Smooth muscle cell (in vitro differentiated cells): Measurements from ENCODE around the gene PEA15. TPM values are rescaled to one million over a fixed set of nuclear protein-coding genes. Genes with fewer than 3 reads are reported as not detected.

ENCODE experiments used
- DNase-seq: peaks from one replicate; lab custom pipeline; 2025; ENCODE audit not compliant: unreplicated experiment; lab: John Stamatoyannopoulos, UW
- H2AFZ ChIP-seq: fragments of 200-600 bp; sonication (generic); 2 replicates; pipeline ENCODE4 v1.6.0; 2016; ENCODE audit warnings: antibody characterized with exemption, low read depth, mild to moderate bottlenecking
- H3F3A ChIP-seq: fragments of 200-600 bp; sonication (generic); 2 replicates; pipeline ENCODE4 v1.6.0; 2017; ENCODE audit warnings: antibody characterized with exemption, low read depth
- H3K27ac ChIP-seq: fragments of 200-600 bp; sonication (generic); 2 replicates; pipeline ENCODE4 v1.5.1; 2016; ENCODE audit warnings: low read depth, mild to moderate bottlenecking
- H3K27me3 ChIP-seq: fragments of 200-600 bp; sonication (generic); 2 replicates; pipeline ENCODE4 v1.6.1; 2016; ENCODE audit warnings: low read depth, mild to moderate bottlenecking
- H3K36me3 ChIP-seq: fragments of 200-600 bp; sonication (generic); 2 replicates; pipeline ENCODE4 v1.5.1; 2016; ENCODE audit warnings: low read depth
- H3K4me1 ChIP-seq: fragments of 200-600 bp; sonication (generic); 2 replicates; pipeline ENCODE4 v1.5.1; 2016; ENCODE audit warnings: low read depth
- H3K4me2 ChIP-seq: fragments of 200-600 bp; sonication (generic); 2 replicates; pipeline ENCODE4 v1.6.0; 2016; ENCODE audit warnings: mild to moderate bottlenecking
- H3K4me3 ChIP-seq: fragments of 200-600 bp; sonication (generic); 2 replicates; pipeline ENCODE4 v1.5.1; 2016; ENCODE audit warnings: mild to moderate bottlenecking
- H3K79me2 ChIP-seq: fragments of 200-600 bp; sonication (generic); 2 replicates; pipeline ENCODE4 v1.6.0; 2016; ENCODE audit warnings: low read depth, mild to moderate bottlenecking
- H3K9ac ChIP-seq: fragments of 200-600 bp; sonication (generic); 2 replicates; pipeline ENCODE4 v1.6.0; 2016; ENCODE audit warnings: low read depth
- H3K9me3 ChIP-seq: fragments of 200-600 bp; sonication (generic); replicated peaks from 2 replicates; pipeline ENCODE4 v1.5.1; 2016; ENCODE audit warnings: low read depth
- H4K20me1 ChIP-seq: fragments of 200-600 bp; sonication (generic); 2 replicates; pipeline ENCODE4 v1.6.0; 2016; ENCODE audit warnings: low read depth
- CTCF ChIP-seq: fragments of 200-600 bp; sonication (generic); IDR thresholded peaks from 2 replicates; pipeline ENCODE4 v1.5.1; 2017; ENCODE audit warnings: borderline replicate concordance, mild to moderate bottlenecking, antibody characterized with exemption; ENCODE audit not compliant: insufficient read depth, poor library complexity, severe bottlenecking
- WGBS: methylation state at CpG from one replicate; pipeline ENCODE4 v1.1.7; 2016; ENCODE audit warnings: low lambda C conversion rate; 5-methylcytosine and 5-hydroxymethylcytosine counted together
- polyA plus RNA-seq: library from polyadenylated mRNA; unstranded; fragments of >200 nt; fragmentation: Nextera tagmentation; extraction: Ambion mirVana; gene quantifications from 2 replicates; pipeline ENCODE4 v1.2.1, GENCODE V29; 2016
- total RNA-seq: library from RNA; depleted of rRNA; stranded (reverse); fragments of >200 nt; gene quantifications from 2 replicates; pipeline ENCODE4 v1.2.3, GENCODE V29; 2014

PEA15 gene
- total and polyA plus RNA-seq, 2 experiments from 2014 or later, result 73.1 to 115 TPM

GRCh38 chr1:160237558-160237957, 32.4 kb downstream of the PEA15 start:
- Histone ChIP-seq H3K4me1 (no peaks in the 10 kb centered on the region), H3K36me3 (peaks cover 14% of the 10 kb centered on the region), H3F3A (no peaks in the 10 kb centered on the region), H3K4me3 (no peak overlapping the region), H3K27ac (no peak overlapping the region), H3K4me2 (no peak overlapping the region), H3K9me3 (no peaks in the 10 kb centered on the region), H3K27me3 (no peaks in the 10 kb centered on the region), H3K9ac (no peak overlapping the region), H3K79me2 (no peaks in the 10 kb centered on the region), H2AFZ (no peak overlapping the region), H4K20me1 (peaks cover 39% of the 10 kb centered on the region)
- 98% methylated on average over 2 of the region's 2 CpGs for WGBS
- DNase-seq, result no peak
- TF ChIP-seq CTCF, result no peak

GRCh38 chr1:160238408-160238807, 33.2 kb downstream of the PEA15 start:
- no peaks in the 10 kb centered on the region for H3K27me3 ChIP-seq
- no peak overlapping the region for H3K27ac ChIP-seq
- no peak overlapping the region for H3K4me3 ChIP-seq
- 95% methylated on average over 5 of the region's 5 CpGs for WGBS
- H3K4me2 ChIP-seq, result no peak overlapping the region
- no peak overlapping the region for H2AFZ ChIP-seq
- peaks cover 39% of the 10 kb centered on the region for H4K20me1 ChIP-seq
- H3K9ac ChIP-seq, result no peak overlapping the region
- DNase-seq, result no peak
- H3K36me3 ChIP-seq, result peaks cover 14% of the 10 kb centered on the region
- no peaks in the 10 kb centered on the region for H3K9me3 ChIP-seq
- no peak for TF ChIP-seq CTCF
- H3K4me1 ChIP-seq, result no peaks in the 10 kb centered on the region
- H3K79me2 ChIP-seq, result no peaks in the 10 kb centered on the region
- H3F3A ChIP-seq, result no peaks in the 10 kb centered on the region

GRCh38 chr1:160239582-160240299, 34.6 kb downstream of the PEA15 start:
- H3K4me3 ChIP-seq, result no peak overlapping the region
- H4K20me1 ChIP-seq, result peaks cover 39% of the 10 kb centered on the region
- no peak for TF ChIP-seq CTCF
- no peak overlapping the region for H2AFZ ChIP-seq
- no peaks in the 10 kb centered on the region for H3K79me2 ChIP-seq
- no peaks in the 10 kb centered on the region for H3K4me1 ChIP-seq
- 97% methylated on average over 24 of the region's 24 CpGs for WGBS
- H3K36me3 ChIP-seq, result peaks cover 14% of the 10 kb centered on the region
- H3K27ac ChIP-seq, result no peak overlapping the region
- H3K27me3 ChIP-seq, result no peaks in the 10 kb centered on the region
- no peaks in the 10 kb centered on the region for H3F3A ChIP-seq
- H3K4me2 ChIP-seq, result no peak overlapping the region
- no peak for DNase-seq
- no peak overlapping the region for H3K9ac ChIP-seq
- no peaks in the 10 kb centered on the region for H3K9me3 ChIP-seq

GRCh38 chr1:160243767-160244166, 38.6 kb downstream of the PEA15 start:
- H3K4me2 ChIP-seq, result no peak overlapping the region
- H3K4me3 ChIP-seq, result no peak overlapping the region
- DNase-seq, result no peak
- H3K4me1 ChIP-seq, result no peaks in the 10 kb centered on the region
- no peaks in the 10 kb centered on the region for H3K27me3 ChIP-seq
- TF ChIP-seq CTCF, result no peak
- peaks cover 30% of the 10 kb centered on the region for H3K79me2 ChIP-seq
- no peaks in the 10 kb centered on the region for H3F3A ChIP-seq
- H3K9me3 ChIP-seq, result no peaks in the 10 kb centered on the region
- peaks cover 79% of the 10 kb centered on the region for H4K20me1 ChIP-seq
- no peaks in the 10 kb centered on the region for H3K36me3 ChIP-seq
- no peak overlapping the region for H3K27ac ChIP-seq
- no peak overlapping the region for H3K9ac ChIP-seq
- H2AFZ ChIP-seq, result no peak overlapping the region
